Right atrium auricular region (tissue), 2 donors: ENCODE data around the gene ASXL1. TPM values are rescaled to one million over a fixed set of nuclear protein-coding genes. Genes with fewer than 3 reads are reported as not detected.
"Not testable (repeated sequence)": the region's sequence is repeated elsewhere in the genome, so short reads cannot be mapped to it uniquely, and the experiment has no call there.

Experiments
- DNase-seq: peaks from one replicate; pipeline ENCODE4 v3.0.0-alpha.2; 2019; ENCODE audit warnings: low spot score
- H3K27ac ChIP-seq, 2 donors: fragments of 200-600 bp; sonication (generic); 1 replicate in 1 of 2; 2 replicates in 1 of 2; pipeline ENCODE4 v1.5.1; 2016 to 2019
- H3K27me3 ChIP-seq, 2 donors: fragments of 200-600 bp; sonication (generic); one replicate each; pipeline versions ENCODE4 v1.5.1 to v1.6.0; 2017 to 2019
- H3K36me3 ChIP-seq: fragments of 200-600 bp; sonication (generic); one replicate; pipeline ENCODE4 v1.5.1; 2016
- H3K4me1 ChIP-seq, 2 donors: fragments of 200-600 bp; sonication (generic); one replicate each; pipeline versions ENCODE4 v1.5.1 to v1.6.0; 2017 to 2019
- H3K4me3 ChIP-seq, 2 donors: fragments of 200-600 bp; sonication (generic); 1 replicate in 1 of 2; 2 replicates in 1 of 2; pipeline ENCODE4 v1.5.1; 2017 to 2019; ENCODE audit warnings: mild to moderate bottlenecking in 1 of 2, moderate library complexity in 1 of 2
- H3K9me3 ChIP-seq, 2 donors: fragments of 200-600 bp; sonication (generic); one replicate each; pipeline ENCODE4 v1.5.1; 2019
- total RNA-seq, 2 donors: library from RNA; depleted of rRNA; stranded (reverse); fragments of >200 nt; gene quantifications; one replicate each; pipeline ENCODE4 v1.1.0, GENCODE V29; 2016
- TF ChIP-seq, protein P1 (sequence below), 2 donors: fragments of 200-600 bp; sonication (generic); IDR thresholded peaks; one replicate each; pipeline ENCODE4 v1.5.1; 2019; ENCODE audit warnings: antibody characterized with exemption in 2 of 2

ASXL1 gene
- total RNA-seq, 2 donors from 2014 or later, result 15.9 to 30.5 TPM

DNA sequence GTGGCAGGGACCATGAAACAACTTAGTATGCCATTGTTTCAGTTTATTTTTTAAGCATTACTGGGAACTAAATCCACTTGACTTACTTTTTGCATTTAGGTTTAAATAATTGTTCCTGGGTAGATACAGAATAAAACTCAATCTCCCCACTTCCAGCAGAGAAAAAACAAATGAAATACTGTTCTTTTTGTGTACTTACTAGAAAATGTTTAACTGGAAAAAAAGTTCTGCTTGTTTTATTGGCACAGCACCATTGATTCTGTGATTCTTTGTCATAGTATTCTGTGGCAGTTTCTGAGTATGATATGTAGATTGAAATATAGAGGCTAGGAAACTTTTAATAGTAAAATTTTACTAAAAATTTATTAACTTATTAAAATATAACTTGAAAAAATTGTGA, 10.2 kb downstream of the ASXL1 start:
- peaks cover 33% of the 10 kb centered on the region for H3K36me3 ChIP-seq
- no peak overlapping the region for H3K27ac ChIP-seq
- no peaks in the 10 kb centered on the region for H3K27me3 ChIP-seq
- no peak overlapping the region for H3K4me3 ChIP-seq
- DNase-seq, result no peak
- TF ChIP-seq, protein P1, sequence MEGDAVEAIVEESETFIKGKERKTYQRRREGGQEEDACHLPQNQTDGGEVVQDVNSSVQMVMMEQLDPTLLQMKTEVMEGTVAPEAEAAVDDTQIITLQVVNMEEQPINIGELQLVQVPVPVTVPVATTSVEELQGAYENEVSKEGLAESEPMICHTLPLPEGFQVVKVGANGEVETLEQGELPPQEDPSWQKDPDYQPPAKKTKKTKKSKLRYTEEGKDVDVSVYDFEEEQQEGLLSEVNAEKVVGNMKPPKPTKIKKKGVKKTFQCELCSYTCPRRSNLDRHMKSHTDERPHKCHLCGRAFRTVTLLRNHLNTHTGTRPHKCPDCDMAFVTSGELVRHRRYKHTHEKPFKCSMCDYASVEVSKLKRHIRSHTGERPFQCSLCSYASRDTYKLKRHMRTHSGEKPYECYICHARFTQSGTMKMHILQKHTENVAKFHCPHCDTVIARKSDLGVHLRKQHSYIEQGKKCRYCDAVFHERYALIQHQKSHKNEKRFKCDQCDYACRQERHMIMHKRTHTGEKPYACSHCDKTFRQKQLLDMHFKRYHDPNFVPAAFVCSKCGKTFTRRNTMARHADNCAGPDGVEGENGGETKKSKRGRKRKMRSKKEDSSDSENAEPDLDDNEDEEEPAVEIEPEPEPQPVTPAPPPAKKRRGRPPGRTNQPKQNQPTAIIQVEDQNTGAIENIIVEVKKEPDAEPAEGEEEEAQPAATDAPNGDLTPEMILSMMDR (IDR thresholded peaks at IDR 0.05), result no peak
- H3K9me3 ChIP-seq, result no peaks in the 10 kb centered on the region
- peaks cover 0 to 44% of the 10 kb centered on the region in 2 donors for H3K4me1 ChIP-seq

DNA sequence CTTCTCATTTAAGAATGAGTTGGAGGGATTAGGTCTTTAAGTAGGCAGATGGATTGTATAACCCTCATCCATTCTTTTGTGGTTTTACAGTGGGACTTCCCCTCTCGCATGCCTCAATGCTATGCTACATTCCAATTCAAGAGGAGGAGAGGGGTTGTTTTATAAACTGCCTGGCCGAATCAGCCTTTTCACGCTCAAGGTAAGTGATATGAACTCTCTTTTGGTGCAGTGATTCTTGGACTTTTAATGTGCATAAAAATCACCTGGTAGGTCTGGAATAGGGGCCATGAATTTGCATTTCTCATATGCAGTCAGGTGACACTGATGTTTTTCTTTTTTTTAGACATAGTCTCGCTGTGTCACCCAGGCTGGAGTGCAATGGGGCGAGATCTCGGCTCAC, 10.8 kb downstream of the ASXL1 start:
- H3K4me1 ChIP-seq, result peaks cover 0 to 39% of the 10 kb centered on the region in 2 donors
- no peaks in the 10 kb centered on the region for H3K27me3 ChIP-seq
- H3K27ac ChIP-seq, result no peak overlapping the region
- H3K36me3 ChIP-seq, result peaks cover 35% of the 10 kb centered on the region
- DNase-seq, result no peak
- H3K9me3 ChIP-seq, result no peaks in the 10 kb centered on the region
- H3K4me3 ChIP-seq, result no peak overlapping the region
- TF ChIP-seq, protein P1 (IDR thresholded peaks at IDR 0.05), result no peak

DNA sequence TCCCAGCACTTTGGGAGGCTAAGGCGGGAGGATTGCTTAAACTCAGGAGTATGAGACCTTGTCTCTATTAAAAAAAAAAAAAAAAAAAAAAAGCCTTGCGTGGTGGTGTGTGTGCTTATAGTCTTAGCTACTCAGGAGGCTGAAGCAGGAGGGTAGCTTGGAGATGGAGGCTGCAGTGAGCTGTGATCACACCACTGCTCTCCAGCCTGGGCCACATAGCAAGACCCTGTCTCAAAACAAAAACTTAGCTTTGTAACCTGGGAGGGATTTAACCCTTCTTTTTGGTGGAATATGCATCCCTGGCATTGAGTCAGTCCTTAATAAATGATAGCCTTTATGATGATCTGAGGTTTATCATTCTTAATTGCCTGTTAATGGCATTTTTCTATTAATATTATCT, 12.8 kb downstream of the ASXL1 start:
- no peaks in the 10 kb centered on the region for H3K9me3 ChIP-seq
- no peak overlapping the region for H3K27ac ChIP-seq
- no peak overlapping the region for H3K4me3 ChIP-seq
- H3K36me3 ChIP-seq, result peaks cover 52% of the 10 kb centered on the region
- peaks cover 0 to 20% of the 10 kb centered on the region in 2 donors for H3K4me1 ChIP-seq
- no peak for DNase-seq
- TF ChIP-seq, protein P1 (IDR thresholded peaks at IDR 0.05), result no peak
- no peaks in the 10 kb centered on the region for H3K27me3 ChIP-seq

DNA sequence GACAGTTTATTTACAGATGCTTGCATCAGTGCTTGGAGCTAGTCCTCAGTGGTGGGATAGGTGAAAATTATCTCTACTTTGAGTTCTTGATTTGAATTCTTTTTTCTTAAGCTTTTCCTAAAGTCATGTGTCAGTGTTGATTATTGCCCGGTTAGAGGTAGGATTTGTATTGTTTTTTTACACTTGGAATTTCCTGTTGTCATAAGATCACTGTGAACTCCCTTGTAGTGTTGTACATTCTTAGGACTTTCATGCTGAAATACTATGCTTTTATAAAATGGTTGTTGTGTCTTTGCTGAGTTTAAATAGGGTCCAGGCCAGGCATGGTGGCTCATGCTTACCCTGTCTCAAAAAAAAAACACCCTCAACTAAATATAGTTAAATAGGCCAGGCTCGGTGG, 20.3 kb downstream of the ASXL1 start:
- DNase-seq, result no peak
- H3K27me3 ChIP-seq, result no peaks in the 10 kb centered on the region
- no peaks in the 10 kb centered on the region for H3K9me3 ChIP-seq
- no peak overlapping the region for H3K4me3 ChIP-seq
- H3K27ac ChIP-seq, result no peak overlapping the region
- no peaks in the 10 kb centered on the region for H3K4me1 ChIP-seq
- TF ChIP-seq, protein P1 (IDR thresholded peaks at IDR 0.05), result no peak
- H3K36me3 ChIP-seq, result peaks cover 19% of the 10 kb centered on the region

DNA sequence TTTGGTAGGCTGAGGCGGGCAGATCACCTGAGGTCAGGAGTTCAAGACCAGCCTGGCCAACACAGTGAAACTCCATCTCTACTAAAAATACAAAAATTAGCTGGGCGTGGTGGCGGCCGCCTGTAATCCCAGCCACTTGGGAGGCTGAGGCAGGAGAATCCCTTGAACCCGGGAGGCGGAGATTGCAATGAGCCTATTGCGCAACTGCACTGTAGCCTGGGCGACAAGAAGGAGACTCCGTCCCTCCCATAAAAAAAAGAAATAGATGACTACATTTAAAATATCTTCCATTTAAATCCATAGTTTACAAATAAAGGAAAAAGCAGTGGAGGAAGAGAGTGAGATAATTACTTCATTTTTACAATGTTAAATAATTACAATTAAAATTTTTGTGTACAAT, 21.9 kb downstream of the ASXL1 start:
- not testable (repeated sequence) for H3K27me3 ChIP-seq, DNase-seq, H3K4me3 ChIP-seq, H3K36me3 ChIP-seq, H3K27ac ChIP-seq, H3K9me3 ChIP-seq, H3K4me1 ChIP-seq

DNA sequence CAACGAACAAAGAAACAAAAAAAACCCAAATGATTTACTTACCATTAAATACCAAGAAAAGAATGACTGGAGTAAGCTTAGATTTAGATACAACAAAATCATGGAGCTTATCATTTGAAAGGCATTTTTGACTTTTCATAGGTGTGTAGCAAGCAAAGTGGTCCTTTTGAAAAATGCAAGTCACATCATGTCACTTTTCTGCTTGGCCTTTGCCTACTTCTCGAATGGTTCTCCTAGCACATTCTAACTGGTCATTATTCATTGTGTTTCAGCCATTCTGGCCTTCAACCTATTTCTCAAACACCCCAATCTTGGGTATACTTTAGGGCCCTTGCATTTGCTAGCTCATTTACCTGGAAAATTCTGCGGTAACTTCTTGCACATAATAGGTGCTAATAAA, 22.6 kb downstream of the ASXL1 start:
- H3K36me3 ChIP-seq, result no peaks in the 10 kb centered on the region
- no peak for DNase-seq
- no peak overlapping the region for H3K27ac ChIP-seq
- no peak overlapping the region for H3K4me3 ChIP-seq
- no peaks in the 10 kb centered on the region for H3K27me3 ChIP-seq
- TF ChIP-seq, protein P1 (IDR thresholded peaks at IDR 0.05), result no peak
- H3K9me3 ChIP-seq, result no peaks in the 10 kb centered on the region
- peaks cover 0 to 15% of the 10 kb centered on the region in 2 donors for H3K4me1 ChIP-seq
